Testis (tissue), 3 donors: Measurements from ENCODE around the gene GRIK5. TPM values are rescaled to one million over a fixed set of nuclear protein-coding genes. Genes with fewer than 3 reads are reported as not detected.

ENCODE experiments used
- DNase-seq: peaks from one replicate; pipeline ENCODE4 v3.0.0-alpha.2; 2019
- H3K27ac ChIP-seq, 2 donors: fragments of 200-600 bp; sonication (generic); one replicate each; pipeline ENCODE4 v1.5.1; 2019
- H3K27me3 ChIP-seq: fragments of 200-600 bp; sonication (generic); one replicate; pipeline ENCODE4 v1.5.1; 2019
- H3K36me3 ChIP-seq: fragments of 200-600 bp; sonication (generic); one replicate; pipeline ENCODE4 v1.5.1; 2017; ENCODE audit warnings: low read depth; ENCODE audit errors: missing control alignments
- H3K4me1 ChIP-seq: fragments of 200-600 bp; sonication (generic); one replicate; pipeline ENCODE4 v1.5.1; 2019
- H3K4me3 ChIP-seq, 2 donors: fragments of 200-600 bp; sonication (generic); one replicate each; pipeline ENCODE4 v1.5.1; 2017 to 2019
- H3K9me3 ChIP-seq: fragments of 200-600 bp; sonication (generic); one replicate; pipeline ENCODE4 v1.5.1; 2017
- POLR2A ChIP-seq: fragments of 450-650 bp; IDR thresholded peaks from one replicate; pipeline ENCODE4 v1.6.1; 2017; ENCODE audit warnings: antibody characterized with exemption, mild to moderate bottlenecking, moderate library complexity
- WGBS, 2 donors: methylation state at CpG; one replicate each; pipeline ENCODE4 v1.1.5; 2018; 5-methylcytosine and 5-hydroxymethylcytosine counted together
- intact Hi-C: fragments of 100-400 bp; cut with DNase I; formaldehyde crosslinking; loops from one replicate; pipeline ENCODE4 v1.15.1; 2023; ENCODE audit warnings: low total_unique reads
- polyA plus RNA-seq: library from polyadenylated mRNA; stranded (reverse); fragments of 350-450 nt; fragmentation: Illumina TruSeq; extraction: RNeasy Lipid Tissue Mini Kit (QIAGEN cat#74804); gene quantifications from one replicate; pipeline ENCODE4 v1.2.3, GENCODE V29; 2014; ENCODE audit warnings: low read depth, low replicate concordance; ENCODE audit not compliant: insufficient read depth
- total RNA-seq, 2 donors: library from RNA; depleted of rRNA; stranded (reverse); fragments of >200 nt; gene quantifications; one replicate each; pipeline ENCODE4 v1.2.3, GENCODE V29; 2016
- TF ChIP-seq, protein P1 (sequence below), 3 experiments: fragments of 450-650 bp in 2 of 3; fragments of 200-600 bp in 1 of 3; sonication (generic) in 1 of 3; IDR thresholded peaks; one replicate each; pipeline ENCODE4 v1.5.1; 2016 to 2019; ENCODE audit warnings: antibody characterized with exemption in 3 of 3, mild to moderate bottlenecking in 2 of 3, moderate library complexity in 1 of 3

The GRIK5 gene
- total and polyA plus RNA-seq, 3 donors from 2014 or later, result 31.7 to 87.4 (median 43.8) TPM

GRCh38 chr19:42053037-42053935 lies 16.7 kb downstream of the GRIK5 start:
- intact Hi-C loops, result no loop called here

GRCh38 chr19:42052241-42052863 lies 17.7 kb downstream of the GRIK5 start:
- WGBS, 2 donors, result 71 to 75% methylated on average over 1 to 10 of the region's 10 CpGs
- Histone ChIP-seq H3K27ac (no peak overlapping the region), H3K4me3 (no peak overlapping the region), H3K9me3 (no peaks in the 10 kb centered on the region), H3K4me1 (no peaks in the 10 kb centered on the region), H3K36me3 (no peaks in the 10 kb centered on the region), H3K27me3 (no peaks in the 10 kb centered on the region)
- intact Hi-C loops, result no loop called here
- TF ChIP-seq, protein P1, sequence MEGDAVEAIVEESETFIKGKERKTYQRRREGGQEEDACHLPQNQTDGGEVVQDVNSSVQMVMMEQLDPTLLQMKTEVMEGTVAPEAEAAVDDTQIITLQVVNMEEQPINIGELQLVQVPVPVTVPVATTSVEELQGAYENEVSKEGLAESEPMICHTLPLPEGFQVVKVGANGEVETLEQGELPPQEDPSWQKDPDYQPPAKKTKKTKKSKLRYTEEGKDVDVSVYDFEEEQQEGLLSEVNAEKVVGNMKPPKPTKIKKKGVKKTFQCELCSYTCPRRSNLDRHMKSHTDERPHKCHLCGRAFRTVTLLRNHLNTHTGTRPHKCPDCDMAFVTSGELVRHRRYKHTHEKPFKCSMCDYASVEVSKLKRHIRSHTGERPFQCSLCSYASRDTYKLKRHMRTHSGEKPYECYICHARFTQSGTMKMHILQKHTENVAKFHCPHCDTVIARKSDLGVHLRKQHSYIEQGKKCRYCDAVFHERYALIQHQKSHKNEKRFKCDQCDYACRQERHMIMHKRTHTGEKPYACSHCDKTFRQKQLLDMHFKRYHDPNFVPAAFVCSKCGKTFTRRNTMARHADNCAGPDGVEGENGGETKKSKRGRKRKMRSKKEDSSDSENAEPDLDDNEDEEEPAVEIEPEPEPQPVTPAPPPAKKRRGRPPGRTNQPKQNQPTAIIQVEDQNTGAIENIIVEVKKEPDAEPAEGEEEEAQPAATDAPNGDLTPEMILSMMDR (IDR thresholded peaks at IDR 0.05), result no peak
- TF ChIP-seq POLR2A, result no peak
- no peak for DNase-seq

More at GRCh38 chr19:42053037-42053935, 16.7 kb downstream of the GRIK5 start:
- H3K27me3 ChIP-seq, result no peaks in the 10 kb centered on the region
- H3K36me3 ChIP-seq, result no peaks in the 10 kb centered on the region
- DNase-seq, result no peak
- H3K27ac ChIP-seq, result no peak overlapping the region
- no peaks in the 10 kb centered on the region for H3K9me3 ChIP-seq
- H3K4me3 ChIP-seq, result no peak overlapping the region
- H3K4me1 ChIP-seq, result no peaks in the 10 kb centered on the region
- TF ChIP-seq POLR2A, result no peak
- WGBS, 2 donors, result 92 to 94% methylated on average over 15 to 17 of the region's 17 CpGs

GRCh38 chr19:42051166-42052115 lies 18.6 kb downstream of the GRIK5 start:
- no peak for TF ChIP-seq POLR2A
- TF ChIP-seq, protein P1 (IDR thresholded peaks at IDR 0.05), result no peak
- no peak for DNase-seq
- 94 to 95% methylated on average over 13 to 14 of the region's 14 CpGs for WGBS, 2 donors
- Histone ChIP-seq H3K4me1 (no peaks in the 10 kb centered on the region), H3K27ac (no peak overlapping the region), H3K27me3 (no peaks in the 10 kb centered on the region), H3K36me3 (no peaks in the 10 kb centered on the region), H3K4me3 (no peak overlapping the region), H3K9me3 (no peaks in the 10 kb centered on the region)
- intact Hi-C loops, result no loop called here

GRCh38 chr19:42048992-42049391 lies 21.0 kb downstream of the GRIK5 start:
- TF ChIP-seq POLR2A, result no peak
- TF ChIP-seq, protein P1 (IDR thresholded peaks at IDR 0.05), result no peak
- H3K9me3 ChIP-seq, result no peaks in the 10 kb centered on the region
- intact Hi-C loops, result no loop called here
- no peak for DNase-seq
- H3K4me1 ChIP-seq, result no peaks in the 10 kb centered on the region
- WGBS, 2 donors, result 71 to 75% methylated on average over 4 of the region's 4 CpGs
- no peak overlapping the region for H3K4me3 ChIP-seq
- no peaks in the 10 kb centered on the region for H3K27me3 ChIP-seq
- H3K36me3 ChIP-seq, result no peaks in the 10 kb centered on the region
- H3K27ac ChIP-seq, result no peak overlapping the region

GRCh38 chr19:42045575-42045974 lies 24.4 kb downstream of the GRIK5 start:
- Histone ChIP-seq H3K27me3 (no peaks in the 10 kb centered on the region), H3K36me3 (no peaks in the 10 kb centered on the region), H3K9me3 (no peaks in the 10 kb centered on the region), H3K4me1 (no peaks in the 10 kb centered on the region), H3K4me3 (no peak overlapping the region), H3K27ac (no peak overlapping the region)
- no peak for TF ChIP-seq POLR2A
- TF ChIP-seq, protein P1 (IDR thresholded peaks at IDR 0.05), result no peak
- intact Hi-C loops, result no loop called here
- 86 to 93% methylated on average over 7 of the region's 7 CpGs for WGBS, 2 donors
- DNase-seq, result no peak
